Colonic mucosa (tissue), 4 donors: Measurements from ENCODE around the gene IFIT5. TPM values are rescaled to one million over a fixed set of nuclear protein-coding genes. Genes with fewer than 3 reads are reported as not detected.

Source experiments
- DNase-seq: peaks from one replicate; pipeline ENCODE4 v3.0.0-alpha.2; 2020
- H3K27ac ChIP-seq: fragments of 200-600 bp; one replicate; pipeline ENCODE4 v1.8.0; 2021
- H3K27me3 ChIP-seq: fragments of 200-600 bp; one replicate; pipeline ENCODE4 v1.8.0; 2021
- H3K36me3 ChIP-seq: fragments of 200-600 bp; one replicate; pipeline ENCODE4 v1.8.0; 2021
- H3K4me1 ChIP-seq: fragments of 200-600 bp; one replicate; pipeline ENCODE4 v1.8.0; 2021; ENCODE audit warnings: mild to moderate bottlenecking
- H3K4me3 ChIP-seq: fragments of 200-600 bp; one replicate; pipeline ENCODE4 v1.8.0; 2021
- H3K9ac ChIP-seq, 2 donors: one replicate each; pipeline ENCODE4 v1.7.0; 2013; ENCODE audit warnings: control low read depth in 2 of 2, low read depth in 2 of 2, low read length in 2 of 2
- H3K9me3 ChIP-seq: fragments of 200-600 bp; one replicate; pipeline ENCODE4 v1.8.0; 2021
- intact Hi-C: fragments of 100-400 bp; cut with DNase I; formaldehyde crosslinking; loops from one replicate; pipeline ENCODE4 v1.14.1; 2022
- total RNA-seq, 2 donors: library from RNA; stranded (reverse); fragmentation: NEBNext Ultra II Directional in 1 of 2; extraction: Animal tissue kit (Norgen Biotek cat#: 25700) in 1 of 2; gene quantifications; one replicate each; pipeline ENCODE4 v1.2.1, GENCODE V29; 2021
- TF ChIP-seq, protein P1 (sequence below): fragments of 200-600 bp; IDR thresholded peaks from one replicate; pipeline ENCODE4 v1.8.0; 2022; ENCODE audit warnings: antibody characterized with exemption, mild to moderate bottlenecking
- donor health status: healthy.
- donor health status: DM: no; HTN: no; CAD: no.
- donor health status: DM: no; HTN: no; CAD: no.

Gene IFIT5
- total RNA-seq, 2 donors from 2014 or later = 6.1 to 7.5 TPM

DNA sequence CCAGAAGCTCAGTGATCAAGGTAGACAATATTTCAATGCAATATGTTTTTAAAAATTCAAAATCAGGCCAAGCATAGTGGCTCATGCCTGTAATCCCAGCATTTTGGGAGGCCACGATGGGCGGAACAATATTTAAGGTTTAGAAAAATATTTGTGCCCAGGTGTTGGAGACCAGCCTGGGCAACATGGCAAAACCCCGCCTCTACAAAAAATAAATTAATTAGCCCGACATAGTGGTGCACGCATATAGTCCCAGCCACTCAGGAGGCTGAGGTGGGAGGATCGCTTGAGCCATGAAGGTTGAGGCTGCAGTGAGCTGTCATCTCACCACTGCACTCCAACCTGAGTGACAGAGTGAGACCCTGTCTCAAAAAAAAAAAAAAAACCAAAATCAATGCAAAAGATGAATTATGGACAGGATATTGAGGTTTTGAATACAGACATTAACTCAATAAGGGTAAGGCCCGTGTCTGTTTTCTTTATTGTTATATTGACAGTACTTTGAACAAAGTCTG, 913 bp upstream of the IFIT5 start:
- Histone ChIP-seq H3K27ac (peak overlapping the region; percentile 95), H3K27me3 (no peaks in the 10 kb centered on the region), H3K9ac (peak overlapping the region in 1 of 2 donors; percentile 65), H3K9me3 (no peaks in the 10 kb centered on the region), H3K4me1 (no peaks in the 10 kb centered on the region), H3K4me3 (no peak overlapping the region), H3K36me3 (peaks cover 4% of the 10 kb centered on the region)
- intact Hi-C loops = no loop called here
- no peak for DNase-seq
- TF ChIP-seq, protein P1, sequence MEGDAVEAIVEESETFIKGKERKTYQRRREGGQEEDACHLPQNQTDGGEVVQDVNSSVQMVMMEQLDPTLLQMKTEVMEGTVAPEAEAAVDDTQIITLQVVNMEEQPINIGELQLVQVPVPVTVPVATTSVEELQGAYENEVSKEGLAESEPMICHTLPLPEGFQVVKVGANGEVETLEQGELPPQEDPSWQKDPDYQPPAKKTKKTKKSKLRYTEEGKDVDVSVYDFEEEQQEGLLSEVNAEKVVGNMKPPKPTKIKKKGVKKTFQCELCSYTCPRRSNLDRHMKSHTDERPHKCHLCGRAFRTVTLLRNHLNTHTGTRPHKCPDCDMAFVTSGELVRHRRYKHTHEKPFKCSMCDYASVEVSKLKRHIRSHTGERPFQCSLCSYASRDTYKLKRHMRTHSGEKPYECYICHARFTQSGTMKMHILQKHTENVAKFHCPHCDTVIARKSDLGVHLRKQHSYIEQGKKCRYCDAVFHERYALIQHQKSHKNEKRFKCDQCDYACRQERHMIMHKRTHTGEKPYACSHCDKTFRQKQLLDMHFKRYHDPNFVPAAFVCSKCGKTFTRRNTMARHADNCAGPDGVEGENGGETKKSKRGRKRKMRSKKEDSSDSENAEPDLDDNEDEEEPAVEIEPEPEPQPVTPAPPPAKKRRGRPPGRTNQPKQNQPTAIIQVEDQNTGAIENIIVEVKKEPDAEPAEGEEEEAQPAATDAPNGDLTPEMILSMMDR = no peak

DNA sequence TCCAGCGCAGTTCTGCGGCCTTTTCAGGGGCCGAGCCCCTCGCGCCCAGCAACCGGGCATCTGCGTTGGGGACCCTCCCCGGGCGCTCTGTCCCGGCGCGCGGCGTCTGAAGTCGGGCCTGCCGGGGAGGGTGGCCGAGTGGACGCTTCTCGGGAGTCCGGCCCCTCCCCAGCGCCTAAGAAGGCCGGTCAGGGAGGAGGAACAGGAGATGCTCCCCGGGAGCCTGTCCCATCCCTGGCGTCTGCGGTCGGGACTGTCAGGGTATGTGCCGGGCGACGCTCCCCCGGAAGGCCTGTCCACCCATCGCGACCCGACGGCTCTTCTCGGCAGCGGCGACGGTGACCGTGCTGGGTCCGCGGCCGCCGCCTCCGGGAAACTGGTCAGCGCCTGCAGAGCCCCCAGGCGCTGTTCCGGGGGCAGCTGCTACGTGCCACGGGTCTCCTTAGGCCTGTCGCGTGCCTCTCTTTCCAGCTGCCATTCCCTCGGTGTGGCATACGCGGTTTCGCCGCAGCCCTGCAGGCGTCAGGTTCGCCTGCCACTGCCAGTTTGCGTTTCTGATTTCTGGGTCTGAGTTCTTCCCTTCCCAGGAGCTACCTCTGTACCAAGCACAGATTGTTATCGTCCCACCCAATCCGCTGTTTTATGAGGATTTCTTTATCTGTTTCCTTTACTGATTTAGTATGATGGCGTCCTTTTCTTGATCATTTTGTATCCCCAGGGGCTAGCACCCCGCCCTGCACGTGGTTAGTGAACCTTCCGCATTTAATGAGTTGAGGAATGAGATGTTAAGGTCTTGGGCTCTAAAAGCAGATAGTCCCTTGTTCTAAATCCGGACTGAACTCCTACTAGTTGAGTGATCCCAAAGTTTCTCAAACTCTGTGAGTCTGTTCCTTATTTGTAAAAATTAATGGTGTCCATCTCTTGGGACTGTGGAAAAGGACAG, 782 bp downstream of the IFIT5 start:
- H3K27ac ChIP-seq = peak overlapping the region; percentile 95
- peak overlapping the region; percentile 93 for H3K4me3 ChIP-seq
- peaks cover 4% of the 10 kb centered on the region for H3K36me3 ChIP-seq
- TF ChIP-seq, protein P1 = no peak
- no peaks in the 10 kb centered on the region for H3K4me1 ChIP-seq
- no peaks in the 10 kb centered on the region for H3K9me3 ChIP-seq
- peak; percentile 44 for DNase-seq
- H3K27me3 ChIP-seq = no peaks in the 10 kb centered on the region
- peak overlapping the region; percentile 65 to 74 for H3K9ac ChIP-seq
- intact Hi-C loops = no loop called here

DNA sequence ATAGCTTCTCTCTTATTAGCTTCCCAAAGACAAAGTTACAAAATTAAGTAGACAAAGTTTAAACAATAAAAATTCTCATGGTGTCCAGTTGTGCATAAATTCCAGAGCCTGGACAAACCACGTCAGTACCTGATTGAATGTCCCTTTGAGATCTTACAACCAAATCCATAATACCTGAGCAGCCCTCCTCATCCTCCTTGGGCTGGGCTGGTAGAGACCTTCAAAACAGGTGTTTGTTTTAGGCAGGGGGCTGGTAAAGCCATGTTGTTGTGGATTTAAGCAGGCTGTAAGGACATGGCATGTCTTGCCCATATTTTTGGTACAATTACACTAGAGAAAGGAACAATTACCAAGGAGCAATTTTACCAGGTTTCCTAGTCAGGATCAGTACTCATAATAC, 2.1 kb downstream of the IFIT5 start:
- TF ChIP-seq, protein P1 = no peak
- intact Hi-C loops = no loop called here
- no peaks in the 10 kb centered on the region for H3K9me3 ChIP-seq
- no peak for DNase-seq
- no peak overlapping the region for H3K27ac ChIP-seq
- H3K36me3 ChIP-seq = peaks cover 4% of the 10 kb centered on the region
- no peaks in the 10 kb centered on the region for H3K4me1 ChIP-seq
- H3K27me3 ChIP-seq = no peaks in the 10 kb centered on the region
- H3K4me3 ChIP-seq = no peak overlapping the region
- H3K9ac ChIP-seq = no peak overlapping the region

GRCh38 chr10:89419548-89419947, 5.2 kb downstream of the IFIT5 start:
- peaks cover 4% of the 10 kb centered on the region for H3K36me3 ChIP-seq
- TF ChIP-seq, protein P1 = no peak
- H3K27ac ChIP-seq = no peak overlapping the region
- H3K27me3 ChIP-seq = no peaks in the 10 kb centered on the region
- H3K4me3 ChIP-seq = no peak overlapping the region
- no peak overlapping the region for H3K9ac ChIP-seq
- no peak for DNase-seq
- H3K4me1 ChIP-seq = no peaks in the 10 kb centered on the region
- H3K9me3 ChIP-seq = no peaks in the 10 kb centered on the region
- intact Hi-C loops = no loop called here

- H3K4me3 ChIP-seq = no peak overlapping the region
- TF ChIP-seq, protein P1 = no peak
- no peak overlapping the region for H3K9ac ChIP-seq
- peaks cover 4% of the 10 kb centered on the region for H3K36me3 ChIP-seq
- no peaks in the 10 kb centered on the region for H3K9me3 ChIP-seq
- no peak for DNase-seq
- intact Hi-C loops = no loop called here
- no peak overlapping the region for H3K27ac ChIP-seq
- no peaks in the 10 kb centered on the region for H3K27me3 ChIP-seq
- H3K4me1 ChIP-seq = no peaks in the 10 kb centered on the region
These were observed 6.7 kb downstream of the IFIT5 start for GRCh38 chr10:89421018-89421476.
